ENCODE data around the gene AMPD3.
"Not testable (repeated sequence)": the region's sequence is repeated elsewhere in the genome, so short reads cannot be mapped to it uniquely, and the experiment has no call there.

AMPD3 gene

GRCh38 chr11:10432493-10432892, 22.6 kb upstream of the AMPD3 start:
- Histone ChIP-seq H3K36me3 (no peaks in the 10 kb centered on the region), H3K4me3 (ENCODE audit: low read depth, low read length) (no peak overlapping the region), H3K9me3 (no peaks in the 10 kb centered on the region), H3K27me3 (no peaks in the 10 kb centered on the region), H3K4me1 (no peaks in the 10 kb centered on the region)
- no peak for TF ChIP-seq CTCF (IDR thresholded peaks at IDR 0.05; ENCODE audit: low read depth, low read length)
- no peak for DNase-seq

- H3K36me3 ChIP-seq = no peaks in the 10 kb centered on the region
- no peaks in the 10 kb centered on the region for H3K4me1 ChIP-seq
- TF ChIP-seq CTCF (IDR thresholded peaks at IDR 0.05; ENCODE audit: low read depth, low read length) = no peak
- no peak for DNase-seq
- H3K4me3 ChIP-seq (ENCODE audit: low read depth, low read length) = no peak overlapping the region
- no peaks in the 10 kb centered on the region for H3K27me3 ChIP-seq
- H3K9me3 ChIP-seq = no peaks in the 10 kb centered on the region
Observed at GRCh38 chr11:10432971-10433370, 22.1 kb upstream of the AMPD3 start.

GRCh38 chr11:10436224-10436623, 18.8 kb upstream of the AMPD3 start:
- DNase-seq = no peak
- no peak for TF ChIP-seq CTCF (IDR thresholded peaks at IDR 0.05; ENCODE audit: low read depth, low read length)
- no peaks in the 10 kb centered on the region for H3K4me1 ChIP-seq

GRCh38 chr11:10436683-10437082, 18.4 kb upstream of the AMPD3 start:
- not testable (repeated sequence) for H3K4me1 ChIP-seq; DNase-seq; H3K36me3 ChIP-seq; H3K27me3 ChIP-seq; H3K9me3 ChIP-seq; H3K4me3 ChIP-seq (ENCODE audit: low read depth, low read length)

More at GRCh38 chr11:10436224-10436623, 18.8 kb upstream of the AMPD3 start:
- Histone ChIP-seq H3K9me3 (no peaks in the 10 kb centered on the region), H3K27me3 (no peaks in the 10 kb centered on the region), H3K4me3 (ENCODE audit: low read depth, low read length) (no peak overlapping the region), H3K36me3 (no peaks in the 10 kb centered on the region)

- Histone ChIP-seq H3K4me3 (ENCODE audit: low read depth, low read length) (no peak overlapping the region), H3K4me1 (no peaks in the 10 kb centered on the region), H3K36me3 (no peaks in the 10 kb centered on the region), H3K27me3 (no peaks in the 10 kb centered on the region), H3K9me3 (no peaks in the 10 kb centered on the region)
- DNase-seq = no peak
- no peak for TF ChIP-seq CTCF (IDR thresholded peaks at IDR 0.05; ENCODE audit: low read depth, low read length)
Observed at GRCh38 chr11:10438458-10438857, 16.6 kb upstream of the AMPD3 start.

- H3K4me3 ChIP-seq (ENCODE audit: low read depth, low read length) = no peak overlapping the region
- no peak for TF ChIP-seq CTCF (IDR thresholded peaks at IDR 0.05; ENCODE audit: low read depth, low read length)
- no peaks in the 10 kb centered on the region for H3K27me3 ChIP-seq
Observed at GRCh38 chr11:10439351-10439750, 15.7 kb upstream of the AMPD3 start.

GRCh38 chr11:10439924-10440323, 15.1 kb upstream of the AMPD3 start:
- DNase-seq = no peak
- no peaks in the 10 kb centered on the region for H3K27me3 ChIP-seq
- H3K4me3 ChIP-seq (ENCODE audit: low read depth, low read length) = no peak overlapping the region
- H3K9me3 ChIP-seq = no peaks in the 10 kb centered on the region
- no peak for TF ChIP-seq CTCF (IDR thresholded peaks at IDR 0.05; ENCODE audit: low read depth, low read length)
- H3K36me3 ChIP-seq = no peaks in the 10 kb centered on the region
- H3K4me1 ChIP-seq = no peaks in the 10 kb centered on the region

More at GRCh38 chr11:10439351-10439750, 15.7 kb upstream of the AMPD3 start:
- no peaks in the 10 kb centered on the region for H3K36me3 ChIP-seq
- no peak for DNase-seq
- H3K4me1 ChIP-seq = no peaks in the 10 kb centered on the region
- H3K9me3 ChIP-seq = no peaks in the 10 kb centered on the region

Data from BE2C (cell line).